HG02840 (cell line): ENCODE measurements around the gene MAST3.
"Not testable (repeated sequence)": the region's sequence is repeated elsewhere in the genome, so short reads cannot be mapped to it uniquely, and the experiment has no call there.

Experiments used
- ATAC-seq: cut with Tn5 transposase; IDR thresholded peaks from one replicate; pipeline ENCODE4 v1.9.1; 2021; ENCODE audit warnings: mild to moderate bottlenecking, moderate library complexity, moderate number of reproducible peaks; ENCODE audit not compliant: unreplicated experiment, low FRiP score

MAST3 gene

GRCh38 chr19:18156841-18157464, 59.4 kb downstream of the MAST3 start:
- ATAC-seq = no peak

GRCh38 chr19:18157465-18158063, 60.0 kb downstream of the MAST3 start:
- no peak for ATAC-seq

- no peak for ATAC-seq
These were observed 60.9 kb downstream of the MAST3 start for GRCh38 chr19:18158467-18158866.

- not testable (repeated sequence) for ATAC-seq
These were observed 61.6 kb downstream of the MAST3 start for GRCh38 chr19:18159059-18159616.

DNA sequence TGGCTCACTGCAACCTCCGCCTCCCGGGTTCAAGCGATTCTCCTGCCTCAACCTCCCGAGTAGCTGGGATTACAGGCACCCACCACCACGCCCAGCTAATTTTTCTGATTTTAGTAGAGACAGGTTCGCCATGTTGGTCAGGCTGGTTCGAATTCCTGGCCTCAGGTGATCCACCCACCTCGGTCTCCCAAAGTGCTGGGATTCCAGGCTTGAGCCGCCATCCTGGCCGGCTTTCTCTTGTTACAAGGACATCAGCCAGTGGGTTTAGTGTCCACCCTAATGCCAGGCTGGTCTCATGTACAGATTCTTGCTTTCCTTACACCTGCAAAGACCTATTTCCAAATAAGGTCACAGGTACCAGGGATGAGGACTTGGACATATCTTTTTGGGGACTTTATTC, 62.2 kb downstream of the MAST3 start:
- ATAC-seq = no peak

GRCh38 chr19:18160493-18160970, 63.0 kb downstream of the MAST3 start:
- ATAC-seq = no peak

DNA sequence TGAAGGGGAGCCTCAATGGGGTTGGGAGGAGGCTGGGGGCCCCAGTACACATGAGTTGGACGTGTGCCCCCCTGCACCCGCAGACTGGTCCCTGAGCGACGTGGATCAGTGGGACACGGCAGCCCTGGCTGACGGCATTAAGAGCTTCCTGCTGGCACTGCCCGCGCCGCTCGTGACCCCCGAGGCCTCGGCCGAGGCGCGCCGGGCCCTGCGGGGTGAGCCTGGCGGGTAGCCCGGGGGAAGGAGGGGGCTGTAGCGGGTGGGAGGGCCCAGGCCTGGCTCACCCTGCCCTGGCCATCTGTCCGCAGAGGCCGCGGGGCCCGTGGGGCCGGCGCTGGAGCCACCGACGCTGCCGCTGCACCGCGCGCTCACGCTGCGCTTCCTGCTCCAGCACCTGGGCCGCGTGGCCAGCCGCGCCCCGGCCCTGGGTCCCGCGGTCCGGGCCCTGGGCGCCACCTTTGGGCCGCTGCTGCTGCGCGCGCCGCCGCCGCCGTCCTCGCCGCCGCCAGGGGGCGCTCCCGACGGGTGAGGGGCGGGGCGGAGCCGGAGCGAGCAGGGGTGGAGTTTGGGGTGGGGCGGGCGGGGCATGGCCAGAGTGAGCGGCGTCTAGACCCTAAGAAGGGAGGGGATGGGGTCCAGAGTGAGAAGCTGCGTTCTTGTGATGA, 63.5 kb downstream of the MAST3 start:
- ATAC-seq = no peak

DNA sequence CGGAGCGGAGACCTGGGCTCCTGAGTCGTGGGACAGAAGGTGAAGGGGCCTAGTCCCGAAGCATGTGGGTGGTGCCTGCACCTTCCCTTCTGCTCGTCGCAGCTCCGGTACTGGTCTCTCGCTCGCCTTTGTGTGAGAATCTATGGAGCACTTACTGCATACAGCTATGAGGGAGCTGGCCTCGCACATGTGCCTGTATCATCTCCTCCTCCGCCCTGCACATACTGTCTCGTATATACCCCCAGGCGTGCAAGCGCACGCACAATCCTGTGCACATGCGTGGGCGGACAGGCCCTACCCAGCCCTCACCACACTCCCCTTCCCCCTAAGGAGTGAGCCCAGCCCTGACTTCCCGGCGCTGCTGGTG, 64.0 kb downstream of the MAST3 start:
- ATAC-seq = no peak

DNA sequence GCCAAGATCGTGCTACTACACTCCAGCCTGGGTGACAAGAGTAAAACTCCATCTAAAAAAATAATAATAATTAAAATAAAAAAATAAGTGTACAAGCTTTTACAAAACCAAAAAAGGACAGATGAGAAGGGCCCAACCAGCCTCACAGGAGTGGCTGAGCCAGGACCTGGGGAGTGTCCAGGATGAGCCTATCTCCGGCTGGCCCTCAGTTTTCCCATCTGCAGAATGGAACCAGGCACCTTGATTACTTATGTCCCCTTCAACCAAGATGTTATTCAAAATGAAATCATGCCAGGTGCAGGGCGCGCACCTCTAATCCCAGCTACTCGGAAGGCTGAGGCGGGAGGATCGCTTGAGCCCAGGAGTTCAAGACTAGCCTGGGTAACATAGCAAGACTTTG, 66.5 kb downstream of the MAST3 start:
- ATAC-seq = no peak

GRCh38 chr19:18165794-18166544, 68.4 kb downstream of the MAST3 start:
- no peak for ATAC-seq

- no peak for ATAC-seq
These were observed 69.4 kb downstream of the MAST3 start for GRCh38 chr19:18167011-18167410.

DNA sequence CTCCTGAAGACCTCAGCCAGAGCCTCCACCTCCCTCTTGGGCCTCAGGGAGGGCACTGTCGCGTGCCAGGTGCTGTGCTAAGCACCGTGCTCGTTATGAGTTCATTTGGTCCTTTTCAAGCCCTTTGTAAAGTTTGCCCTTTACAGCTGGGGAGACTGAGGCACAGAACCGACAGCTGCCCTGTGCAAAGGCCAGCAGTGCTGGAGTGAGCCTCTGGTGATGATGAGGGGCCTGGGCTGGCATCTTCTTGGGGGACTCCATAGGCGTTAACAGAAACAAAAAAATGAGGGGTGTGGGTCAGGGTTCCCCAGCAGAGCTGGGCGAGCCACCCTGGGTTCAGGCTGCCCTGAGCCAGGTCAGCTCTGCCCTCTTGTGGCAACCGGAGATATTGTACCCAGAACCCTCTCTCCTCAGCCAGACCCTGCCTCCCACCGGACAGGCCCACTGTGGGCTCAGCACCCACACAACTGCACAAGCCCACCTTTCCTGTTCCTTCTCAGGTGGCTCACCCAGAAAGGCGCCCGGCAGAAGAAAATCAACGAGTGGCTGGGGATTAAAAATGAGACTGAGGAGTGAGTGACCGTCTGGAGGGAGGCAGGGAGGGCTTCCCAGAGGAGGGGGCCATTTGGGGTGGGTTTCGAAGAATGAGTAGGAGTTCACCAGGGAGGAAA, 70.5 kb downstream of the MAST3 start:
- no peak for ATAC-seq

- no peak for ATAC-seq
These were observed 71.2 kb downstream of the MAST3 start for GRCh38 chr19:18168673-18169381.

DNA sequence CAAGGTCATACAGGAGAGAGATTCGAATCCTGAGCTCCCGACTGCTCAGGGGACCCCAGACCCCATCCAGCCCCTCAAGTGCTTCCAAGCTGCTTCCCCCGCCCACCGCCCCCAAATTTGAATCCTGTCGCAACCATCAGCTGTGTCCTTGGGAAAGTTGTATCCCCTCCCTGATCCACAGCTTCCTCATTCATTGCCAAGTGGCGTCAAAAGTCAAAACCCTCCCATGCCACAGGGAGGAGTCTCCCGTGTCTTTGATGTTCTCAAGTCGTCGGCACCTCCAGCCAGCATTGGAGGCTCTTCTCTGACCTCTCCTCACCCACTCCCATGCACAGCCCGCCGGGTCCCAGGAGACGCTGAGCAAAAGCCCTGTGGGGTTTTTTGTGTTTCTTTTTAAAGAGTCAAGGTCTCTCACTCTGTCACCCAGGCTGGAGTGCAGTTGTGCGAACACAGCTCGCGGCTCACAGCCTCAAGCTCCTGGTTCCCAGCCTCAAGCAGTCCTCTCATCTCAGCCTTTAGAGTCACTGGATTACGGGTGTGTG, 73.2 kb downstream of the MAST3 start:
- ATAC-seq = no peak

GRCh38 chr19:18171605-18172327, 74.2 kb downstream of the MAST3 start:
- no peak for ATAC-seq

DNA sequence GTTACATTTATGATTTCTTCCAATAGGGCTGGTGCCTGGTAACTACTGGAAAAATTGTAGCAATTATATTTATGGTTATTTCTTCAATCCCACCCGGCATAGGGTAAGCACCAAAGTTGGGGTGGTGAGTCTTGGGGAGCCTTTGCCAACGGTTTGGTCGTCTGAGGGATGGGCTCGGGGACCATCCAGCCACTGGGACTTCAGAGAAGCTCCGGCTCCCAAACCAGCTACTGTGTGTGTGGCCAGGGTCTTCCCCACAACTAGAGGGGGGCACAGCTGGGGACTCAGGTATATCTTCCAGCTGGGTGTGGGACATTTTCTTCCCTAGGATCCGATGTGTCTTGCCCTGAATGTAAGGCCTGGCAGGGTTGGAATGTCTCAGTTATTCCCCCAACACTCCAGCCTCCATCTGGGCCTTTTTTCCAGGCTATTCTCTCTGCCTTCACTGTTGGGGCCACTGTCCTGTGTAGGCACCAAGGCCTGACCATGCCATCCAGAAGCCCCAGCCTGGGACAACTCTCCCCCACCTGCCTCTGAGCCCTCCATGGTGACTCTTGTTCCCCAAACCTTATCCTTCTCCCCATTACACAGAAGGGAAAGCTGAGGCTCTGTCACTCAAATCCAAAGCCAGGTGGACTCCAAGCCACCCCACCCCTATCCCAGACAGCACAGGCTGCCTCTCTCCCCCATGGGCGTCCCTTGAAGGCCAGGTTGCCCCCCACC, 74.9 kb downstream of the MAST3 start:
- ATAC-seq = no peak

DNA sequence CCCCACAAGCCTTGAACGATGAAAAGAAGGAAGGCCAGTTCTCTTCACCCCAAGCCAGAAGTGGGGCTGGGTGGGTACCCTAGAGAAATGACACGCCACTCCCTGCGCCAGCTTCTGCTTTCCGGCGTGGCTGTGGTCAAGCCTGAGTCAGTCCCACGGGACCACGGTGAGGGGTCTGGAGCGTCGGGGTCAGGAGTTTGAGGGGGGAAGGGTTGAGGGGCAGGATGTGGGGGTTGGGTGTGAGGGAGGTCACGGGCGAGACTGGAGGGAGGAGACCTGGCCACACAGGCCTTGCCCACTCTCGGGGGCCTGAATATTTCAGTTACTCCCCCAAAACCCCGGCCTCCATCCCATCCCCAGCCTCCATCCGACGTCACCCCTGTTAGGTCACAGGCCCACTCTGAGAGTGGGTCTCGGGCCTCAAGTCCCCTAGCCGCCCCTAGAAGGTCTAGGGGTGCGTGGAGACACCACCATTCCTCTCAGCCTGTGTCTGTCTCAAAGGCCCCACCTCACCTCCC, 75.5 kb downstream of the MAST3 start:
- peak; percentile 6 for ATAC-seq
